Naive B cell (primary cell): ENCODE results near the gene CTNNA1. TPM values are rescaled to one million over a fixed set of nuclear protein-coding genes. Genes with fewer than 3 reads are reported as not detected.

ENCODE experiments used
- ATAC-seq, 2 donors: fragments of 150-1000 bp; cut with Tn5 transposase; 2 replicates each; pipeline ENCODE4 v1.10.0; 2021; ENCODE audit warnings: low read depth in 2 of 2, mild to moderate bottlenecking in 2 of 2, moderate library complexity in 2 of 2
- DNase-seq: peaks from one replicate; pipeline ENCODE4 v3.0.0; 2022
- H3K27ac Mint-ChIP-seq, 6 donors: one replicate each; pipeline ENCODE4 v1.8.0; 2020 to 2022; ENCODE audit warnings: mild to moderate bottlenecking in 6 of 6, mixed read lengths in 6 of 6, moderate library complexity in 5 of 6, inconsistent platforms in 2 of 6
- H3K27me3 Mint-ChIP-seq, 3 donors: one replicate each; pipeline ENCODE4 v1.8.0; 2021 to 2022; ENCODE audit warnings: mixed read lengths in 3 of 3, mild to moderate bottlenecking in 1 of 3
- H3K36me3 Mint-ChIP-seq, 2 donors: one replicate each; pipeline ENCODE4 v1.8.0; 2020 to 2022; ENCODE audit warnings: mixed read lengths in 2 of 2, inconsistent platforms in 1 of 2, mild to moderate bottlenecking in 1 of 2
- H3K4me1 Mint-ChIP-seq, 3 donors: one replicate each; pipeline ENCODE4 v1.8.0; 2020 to 2022; ENCODE audit warnings: mixed read lengths in 3 of 3, inconsistent platforms in 1 of 3, mild to moderate bottlenecking in 1 of 3, moderate library complexity in 1 of 3
- H3K4me3 Mint-ChIP-seq, 8 donors: one replicate each; pipeline ENCODE4 v1.8.0; 2020 to 2022; ENCODE audit warnings: mild to moderate bottlenecking in 8 of 8, mixed read lengths in 8 of 8, moderate library complexity in 8 of 8, inconsistent platforms in 2 of 8
- H3K9me3 Mint-ChIP-seq, 7 donors: one replicate each; pipeline ENCODE4 v1.8.0; 2020 to 2022; ENCODE audit warnings: mixed read lengths in 7 of 7, mild to moderate bottlenecking in 5 of 7, inconsistent platforms in 2 of 7, moderate library complexity in 1 of 7
- polyA plus RNA-seq, 6 donors: library from polyadenylated mRNA; unstranded; fragments of 300-500 nt; fragmentation: Illumina TruSeq; gene quantifications; one replicate each; pipeline ENCODE4 v1.2.3, GENCODE V29; 2021; ENCODE audit warnings: low read depth in 6 of 6

The CTNNA1 gene
- polyA plus RNA-seq, 6 donors from 2014 or later, result 18.8 to 25.8 (median 23.7) TPM

GRCh38 chr5:138840103-138840502 lies 86.9 kb downstream of the CTNNA1 start:
- peaks cover 0 to 8% of the 10 kb centered on the region in 2 donors for H3K36me3 Mint-ChIP-seq
- H3K4me1 Mint-ChIP-seq, result peaks cover 10 to 31% (median 14%) of the 10 kb centered on the region in 3 donors
- H3K9me3 Mint-ChIP-seq, result peaks cover 0 to 2% (median 0%) of the 10 kb centered on the region in 7 donors
- peak overlapping the region in 3 of 6 donors; percentile 45 to 60 (median 50) for H3K27ac Mint-ChIP-seq
- DNase-seq (no peak), ATAC-seq (no peak)
- no peaks in the 10 kb centered on the region for H3K27me3 Mint-ChIP-seq
- no peak overlapping the region for H3K4me3 Mint-ChIP-seq

- no peak overlapping the region for H3K27ac Mint-ChIP-seq
- ATAC-seq (no peak), DNase-seq (no peak)
- no peak overlapping the region for H3K4me3 Mint-ChIP-seq
- peaks cover 10 to 28% (median 14%) of the 10 kb centered on the region in 3 donors for H3K4me1 Mint-ChIP-seq
- no peaks in the 10 kb centered on the region for H3K27me3 Mint-ChIP-seq
- peaks cover 0 to 2% (median 0%) of the 10 kb centered on the region in 7 donors for H3K9me3 Mint-ChIP-seq
- H3K36me3 Mint-ChIP-seq, result peaks cover 0 to 8% of the 10 kb centered on the region in 2 donors
Measured at GRCh38 chr5:138841531-138841930, 88.3 kb downstream of the CTNNA1 start.

DNA sequence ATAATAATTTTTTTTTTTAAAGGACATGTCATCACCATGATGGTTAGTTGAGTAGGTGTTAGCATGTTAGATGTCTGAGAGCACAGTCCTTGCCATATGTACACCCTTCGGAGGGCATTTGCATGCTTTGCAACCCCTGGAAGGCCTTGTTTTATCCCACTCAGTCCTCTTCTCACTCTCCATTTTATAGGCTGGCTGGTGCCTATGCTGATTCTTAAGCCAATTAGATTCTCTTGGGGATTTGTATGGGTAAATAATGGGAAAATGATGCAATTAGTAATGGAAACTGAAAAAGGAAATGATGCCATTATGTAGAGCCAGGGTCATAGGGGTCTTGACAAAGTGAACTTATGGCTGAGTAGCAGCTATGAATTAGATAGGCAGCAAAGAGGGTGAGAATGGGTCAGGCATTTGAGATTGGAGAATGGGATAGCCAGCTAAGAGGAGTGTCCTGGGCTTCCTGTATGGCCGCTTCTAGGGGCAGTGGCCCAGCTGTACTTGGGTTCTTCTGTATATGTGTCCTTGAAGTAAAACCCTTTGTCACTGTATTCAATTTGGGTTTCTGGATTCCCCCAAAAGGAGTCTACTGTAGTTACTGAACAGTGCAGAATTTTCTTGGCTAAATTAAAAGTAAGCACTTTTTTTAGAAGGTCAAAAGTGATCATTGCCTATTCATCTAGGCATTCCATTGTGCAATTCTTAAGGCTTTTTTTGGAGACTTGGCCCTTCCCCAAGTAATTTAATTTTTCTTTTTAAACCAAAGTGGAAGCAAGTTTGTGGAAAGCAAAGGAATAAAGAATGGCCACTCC lies 90.3 kb downstream of the CTNNA1 start:
- Mint-ChIP-seq H3K4me3 (no peak overlapping the region), H3K9me3 (no peaks in the 10 kb centered on the region), H3K27ac (no peak overlapping the region), H3K36me3 (no peaks in the 10 kb centered on the region), H3K4me1 (peaks cover 16 to 35% (median 18%) of the 10 kb centered on the region in 3 donors), H3K27me3 (no peaks in the 10 kb centered on the region)
- ATAC-seq, result no peak
- no peak for DNase-seq

GRCh38 chr5:138844125-138844461 lies 90.9 kb downstream of the CTNNA1 start:
- H3K27me3 Mint-ChIP-seq, result no peaks in the 10 kb centered on the region
- H3K36me3 Mint-ChIP-seq, result no peaks in the 10 kb centered on the region
- no peaks in the 10 kb centered on the region for H3K9me3 Mint-ChIP-seq
- peaks cover 17 to 39% (median 22%) of the 10 kb centered on the region in 3 donors for H3K4me1 Mint-ChIP-seq
- ATAC-seq (no peak), DNase-seq (no peak)
- no peak overlapping the region for H3K27ac Mint-ChIP-seq
- H3K4me3 Mint-ChIP-seq, result no peak overlapping the region

GRCh38 chr5:138844812-138845513 lies 91.7 kb downstream of the CTNNA1 start:
- no peak for DNase-seq

GRCh38 chr5:138849439-138849838 lies 96.2 kb downstream of the CTNNA1 start:
- peaks cover 6 to 10% of the 10 kb centered on the region in 2 donors for H3K36me3 Mint-ChIP-seq
- H3K4me1 Mint-ChIP-seq, result peaks cover 20 to 27% (median 27%) of the 10 kb centered on the region in 3 donors

More at GRCh38 chr5:138844812-138845513, 91.7 kb downstream of the CTNNA1 start:
- no peaks in the 10 kb centered on the region for H3K36me3 Mint-ChIP-seq
- no peaks in the 10 kb centered on the region for H3K27me3 Mint-ChIP-seq
- no peak overlapping the region for H3K4me3 Mint-ChIP-seq
- H3K9me3 Mint-ChIP-seq, result no peaks in the 10 kb centered on the region
- H3K4me1 Mint-ChIP-seq, result peaks cover 15 to 37% (median 17%) of the 10 kb centered on the region in 3 donors
- no peak overlapping the region for H3K27ac Mint-ChIP-seq
- ATAC-seq, result no peak

DNA sequence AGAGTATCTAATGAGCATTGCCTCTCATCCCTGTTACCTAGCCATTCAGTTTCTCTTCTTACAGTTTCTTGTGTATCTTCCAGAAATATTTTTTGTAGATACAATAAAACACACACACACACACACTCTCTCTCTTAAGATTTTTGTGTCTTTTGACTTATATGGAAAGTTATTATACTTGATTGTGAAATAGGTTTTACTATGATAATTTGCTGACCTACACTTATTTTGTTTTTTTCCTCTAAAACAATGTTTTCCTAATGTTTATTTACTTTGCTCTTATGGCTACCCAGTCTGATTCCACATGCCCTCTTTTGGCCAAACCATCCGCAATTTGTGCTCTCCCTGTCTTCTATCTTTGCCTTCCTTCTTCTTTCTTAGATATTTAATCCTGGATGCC lies 96.7 kb downstream of the CTNNA1 start:
- Mint-ChIP-seq H3K4me1 (peaks cover 20 to 30% (median 27%) of the 10 kb centered on the region in 3 donors), H3K36me3 (peaks cover 6 to 10% of the 10 kb centered on the region in 2 donors), H3K4me3 (no peak overlapping the region), H3K9me3 (no peaks in the 10 kb centered on the region), H3K27ac (peak overlapping the region in 1 of 6 donors; percentile 39), H3K27me3 (no peaks in the 10 kb centered on the region)
- ATAC-seq, result no peak
- no peak for DNase-seq

More at GRCh38 chr5:138849439-138849838, 96.2 kb downstream of the CTNNA1 start:
- Mint-ChIP-seq H3K9me3 (no peaks in the 10 kb centered on the region), H3K27ac (no peak overlapping the region), H3K27me3 (no peaks in the 10 kb centered on the region), H3K4me3 (no peak overlapping the region)
- ATAC-seq (no peak), DNase-seq (no peak)

- peaks cover 20 to 33% (median 27%) of the 10 kb centered on the region in 3 donors for H3K4me1 Mint-ChIP-seq
- DNase-seq (no peak), ATAC-seq (no peak)
- no peaks in the 10 kb centered on the region for H3K27me3 Mint-ChIP-seq
- H3K27ac Mint-ChIP-seq, result peak overlapping the region in 1 of 6 donors; percentile 71
- H3K9me3 Mint-ChIP-seq, result no peaks in the 10 kb centered on the region
- no peak overlapping the region for H3K4me3 Mint-ChIP-seq
- peaks cover 6 to 10% of the 10 kb centered on the region in 2 donors for H3K36me3 Mint-ChIP-seq
Measured at GRCh38 chr5:138850865-138851435, 97.7 kb downstream of the CTNNA1 start.

DNA sequence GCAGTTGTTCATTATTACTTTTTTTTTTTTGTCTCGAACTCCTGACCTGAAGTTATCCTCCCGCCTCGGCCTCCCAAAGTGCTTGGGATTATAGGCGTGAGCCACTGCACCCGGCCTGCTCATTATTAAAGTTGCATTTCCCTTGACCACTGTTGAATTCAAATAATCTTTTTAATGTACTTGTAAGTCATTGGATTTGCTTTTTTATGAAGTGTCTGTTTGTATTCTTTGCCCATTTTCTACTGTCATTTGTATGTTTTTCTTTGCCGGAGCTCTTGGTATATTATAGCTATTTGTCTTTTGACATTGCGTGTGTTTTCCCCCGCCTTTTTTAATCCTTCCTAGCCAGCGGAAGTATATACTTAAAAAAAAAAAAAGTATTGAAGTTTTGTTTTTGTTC lies 99.9 kb downstream of the CTNNA1 start:
- H3K27ac Mint-ChIP-seq, result no peak overlapping the region
- H3K27me3 Mint-ChIP-seq, result no peaks in the 10 kb centered on the region
- peaks cover 6 to 10% of the 10 kb centered on the region in 2 donors for H3K36me3 Mint-ChIP-seq
- H3K9me3 Mint-ChIP-seq, result no peaks in the 10 kb centered on the region
- H3K4me1 Mint-ChIP-seq, result peaks cover 17 to 25% (median 19%) of the 10 kb centered on the region in 3 donors
- DNase-seq (no peak), ATAC-seq (no peak)
- peak overlapping the region in 1 of 8 donors; percentile 80 for H3K4me3 Mint-ChIP-seq

GRCh38 chr5:138867011-138867410 lies 113.8 kb downstream of the CTNNA1 start:
- peaks cover 0 to 13% (median 9%) of the 10 kb centered on the region in 7 donors for H3K9me3 Mint-ChIP-seq
- peaks cover 8 to 13% (median 13%) of the 10 kb centered on the region in 3 donors for H3K4me1 Mint-ChIP-seq
- peaks cover 7 to 12% of the 10 kb centered on the region in 2 donors for H3K36me3 Mint-ChIP-seq
- no peaks in the 10 kb centered on the region for H3K27me3 Mint-ChIP-seq
- ATAC-seq, result no peak
- no peak for DNase-seq
- H3K4me3 Mint-ChIP-seq, result no peak overlapping the region
- H3K27ac Mint-ChIP-seq, result no peak overlapping the region

DNA sequence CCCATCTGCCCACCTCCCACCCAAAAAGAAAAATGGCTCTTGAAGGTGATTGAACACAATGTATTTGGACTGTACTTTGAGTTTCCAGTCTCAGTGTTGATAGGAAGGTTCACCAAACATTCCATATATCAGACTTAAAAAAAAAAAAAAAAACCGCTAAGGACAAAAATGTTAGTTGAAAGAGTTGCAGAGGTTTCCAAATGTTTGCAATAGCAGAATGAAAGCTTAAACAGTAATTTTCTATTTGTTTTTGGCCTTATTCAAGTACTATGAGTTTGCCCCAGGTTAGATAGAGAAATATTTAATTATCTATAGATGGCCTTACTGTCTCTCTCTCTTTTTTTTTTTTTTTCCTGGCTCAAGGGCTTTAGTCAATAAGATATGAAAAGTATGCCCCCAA lies 115.8 kb downstream of the CTNNA1 start:
- no peaks in the 10 kb centered on the region for H3K27me3 Mint-ChIP-seq
- H3K9me3 Mint-ChIP-seq, result peaks cover 0 to 4% (median 0%) of the 10 kb centered on the region in 7 donors
- peaks cover 0 to 14% of the 10 kb centered on the region in 2 donors for H3K36me3 Mint-ChIP-seq
- DNase-seq (no peak), ATAC-seq (no peak)
- H3K4me3 Mint-ChIP-seq, result peak overlapping the region in 1 of 8 donors; percentile 42
- H3K4me1 Mint-ChIP-seq, result peaks cover 8 to 17% (median 11%) of the 10 kb centered on the region in 3 donors
- H3K27ac Mint-ChIP-seq, result peak overlapping the region in 1 of 6 donors; percentile 18

DNA sequence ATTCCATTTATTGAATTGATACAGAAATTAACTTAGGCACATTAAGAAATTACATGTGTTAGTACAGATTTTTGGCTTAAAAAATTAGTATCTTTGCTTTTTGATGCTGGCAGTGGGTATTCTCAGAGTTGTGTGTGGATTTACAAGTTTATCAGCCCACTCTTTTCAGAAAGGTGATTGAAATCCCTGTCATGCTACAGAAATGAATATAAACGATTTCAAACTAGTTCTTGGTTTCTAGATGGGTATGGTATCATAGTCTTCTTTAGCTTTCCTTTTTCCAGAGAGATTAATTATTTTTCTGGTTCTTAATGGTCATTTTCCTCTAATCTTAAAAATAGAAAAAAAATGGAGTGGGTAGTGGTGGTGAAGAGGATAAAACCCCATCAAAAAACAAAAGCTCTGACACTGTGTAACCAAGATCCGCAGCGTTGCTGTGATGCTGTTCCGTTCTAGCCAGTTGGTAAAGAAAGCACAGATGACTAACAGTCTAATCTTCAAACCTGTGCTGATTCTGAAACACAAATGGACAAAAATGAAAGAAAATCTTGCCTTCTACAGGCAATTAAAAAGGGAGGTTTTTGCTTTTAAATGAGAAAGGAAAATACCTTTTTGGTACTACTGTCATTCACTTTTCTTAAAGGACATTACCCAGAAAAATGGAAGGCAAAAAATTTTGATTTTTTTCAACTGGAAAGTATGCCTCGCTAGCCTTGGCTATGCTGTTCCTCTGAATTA lies 116.7 kb downstream of the CTNNA1 start:
- Mint-ChIP-seq H3K27ac (peak overlapping the region in 1 of 6 donors; percentile 18), H3K9me3 (no peaks in the 10 kb centered on the region), H3K4me3 (no peak overlapping the region)

DNA sequence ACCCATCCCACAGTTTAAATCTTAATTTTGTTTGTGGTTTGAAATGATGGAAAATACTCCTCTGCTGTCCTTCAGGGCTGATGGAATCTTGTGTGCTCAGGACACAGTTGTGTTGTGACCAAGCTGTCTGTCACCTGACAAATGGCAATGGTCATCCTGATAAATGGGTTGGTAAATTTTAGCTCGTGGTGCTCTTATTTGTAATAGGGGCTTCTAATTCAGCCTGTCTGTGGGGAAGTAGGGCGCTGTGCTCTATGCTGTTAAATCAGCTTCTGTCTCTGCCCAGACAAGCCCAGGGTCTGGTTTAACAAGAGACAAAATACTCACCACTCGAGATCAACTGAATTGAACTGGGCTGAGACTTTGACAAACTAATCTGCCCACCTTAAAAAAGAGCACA lies 117.4 kb downstream of the CTNNA1 start:
- peaks cover 7 to 17% (median 8%) of the 10 kb centered on the region in 3 donors for H3K4me1 Mint-ChIP-seq
- no peak overlapping the region for H3K4me3 Mint-ChIP-seq
- peak overlapping the region in 1 of 6 donors; percentile 22 for H3K27ac Mint-ChIP-seq
- no peaks in the 10 kb centered on the region for H3K27me3 Mint-ChIP-seq
- peaks cover 0 to 11% of the 10 kb centered on the region in 2 donors for H3K36me3 Mint-ChIP-seq
- ATAC-seq (no peak), DNase-seq (no peak)
- H3K9me3 Mint-ChIP-seq, result no peaks in the 10 kb centered on the region

More for the DNA sequence above, 116.7 kb downstream of the CTNNA1 start:
- Mint-ChIP-seq H3K36me3 (peaks cover 0 to 11% of the 10 kb centered on the region in 2 donors), H3K4me1 (peaks cover 7 to 17% (median 8%) of the 10 kb centered on the region in 3 donors), H3K27me3 (no peaks in the 10 kb centered on the region)
- DNase-seq (no peak), ATAC-seq (no peak)
